IMR-90 (cell line): ENCODE results near the gene CABCOCO1. TPM values are rescaled to one million over a fixed set of nuclear protein-coding genes. Genes with fewer than 3 reads are reported as not detected.

ENCODE experiments used
- ATAC-seq: fragments of 200-7000 bp; cut with Tn5 transposase; 2 replicates; pipeline ENCODE4 v1.9.1; 2020; ENCODE audit warnings: low read depth, mild to moderate bottlenecking, moderate library complexity
- BruUV-seq: library from RNA; stranded (reverse); fragments of 400-500 nt; replicated peaks from 2 replicates; lab custom pipeline; 2021; lab: Mats Ljungman, UMichigan
- CTCF ChIA-PET: fragments of 300-600 bp; formaldehyde crosslinking; extraction: SDS; loops from one replicate; lab custom pipeline; 2021; ENCODE audit warnings: antibody characterized with exemption; lab: Yijun Ruan, JAX
- POLR2A ChIA-PET: fragments of 300-600 bp; sonication (Branson Sonifier 250); formaldehyde crosslinking; loops from one replicate; lab custom pipeline; 2022; ENCODE audit warnings: antibody characterized with exemption; ENCODE audit not compliant: unreplicated experiment; lab: Charles Lee
- DNase-seq: peaks from one replicate; pipeline ENCODE4 v3.0.0; 2013
- H2AFZ ChIP-seq: replicated peaks from 2 replicates; pipeline ENCODE3; 2013; ENCODE audit warnings: low read length, mild to moderate bottlenecking; ENCODE audit not compliant: poor library complexity
- H2AK5ac ChIP-seq: 2 replicates; pipeline ENCODE4 v1.6.1; 2013; ENCODE audit warnings: low read depth, low read length, inconsistent platforms
- H2AK9ac ChIP-seq: replicated peaks from 2 replicates; pipeline ENCODE3; 2013; ENCODE audit warnings: mild to moderate bottlenecking, low read depth, low read length, moderate library complexity; ENCODE audit not compliant: poor library complexity
- H2BK120ac ChIP-seq: 2 replicates; pipeline ENCODE4 v1.6.1; 2013; ENCODE audit warnings: low read depth, low read length, inconsistent platforms
- H2BK15ac ChIP-seq: 3 replicates; pipeline ENCODE4 v1.6.1; 2013; ENCODE audit warnings: low read depth, low read length, inconsistent platforms
- H2BK20ac ChIP-seq: 2 replicates; pipeline ENCODE4 v1.6.1; 2013; ENCODE audit warnings: low read depth, mild to moderate bottlenecking, inconsistent platforms, low read length, moderate library complexity
- H2BK5ac ChIP-seq: 2 replicates; pipeline ENCODE4 v1.6.1; 2013; ENCODE audit warnings: mild to moderate bottlenecking, low read depth, low read length, inconsistent platforms; ENCODE audit not compliant: poor library complexity, severe bottlenecking
- H3K14ac ChIP-seq: replicated peaks from 2 replicates; pipeline ENCODE4 v1.6.1; 2013; ENCODE audit warnings: low read depth, low read length, inconsistent platforms
- H3K18ac ChIP-seq: 2 replicates; pipeline ENCODE4 v1.6.1; 2013; ENCODE audit warnings: low read depth, low read length, control low read depth
- H3K23ac ChIP-seq: 2 replicates; pipeline ENCODE4 v1.6.1; 2013; ENCODE audit warnings: low read depth, low read length, inconsistent platforms
- H3K27ac ChIP-seq: 2 replicates; pipeline ENCODE4 v1.5.1; 2013; ENCODE audit warnings: mild to moderate bottlenecking, control low read depth, low read length; ENCODE audit not compliant: insufficient read depth
- H3K27me3 ChIP-seq: 2 replicates; pipeline ENCODE4 v1.6.1; 2013; ENCODE audit warnings: low read length; ENCODE audit not compliant: control insufficient read depth, insufficient read depth
- H3K36me3 ChIP-seq: 2 replicates; pipeline ENCODE4 v1.6.1; 2013; ENCODE audit warnings: low read length, mixed read lengths; ENCODE audit not compliant: control insufficient read depth, insufficient read depth
- H3K4ac ChIP-seq: 2 replicates; pipeline ENCODE4 v1.6.1; 2013; ENCODE audit warnings: low read depth, low read length, inconsistent platforms
- H3K4me1 ChIP-seq: 2 replicates; pipeline ENCODE4 v1.6.1; 2013; ENCODE audit warnings: low read length, mixed read lengths; ENCODE audit not compliant: control insufficient read depth, insufficient read depth
- H3K4me2 ChIP-seq: 2 replicates; pipeline ENCODE4 v1.6.1; 2013; ENCODE audit warnings: low read depth, mild to moderate bottlenecking, control low read depth, low read length, moderate library complexity
- H3K4me3 ChIP-seq: 2 replicates; pipeline ENCODE4 v1.5.1; 2013; ENCODE audit warnings: low read depth, mild to moderate bottlenecking, control low read depth, low read length, moderate library complexity; ENCODE audit not compliant: insufficient read depth
- H3K56ac ChIP-seq: 2 replicates; pipeline ENCODE4 v1.6.1; 2013; ENCODE audit warnings: low read length, inconsistent platforms; ENCODE audit not compliant: insufficient read depth; ENCODE audit errors: extremely low read depth
- H3K79me1 ChIP-seq, 2 experiments: 2 replicates each; pipeline ENCODE4 v1.6.1; 2013; ENCODE audit warnings: low read length in 2 of 2, inconsistent platforms in 1 of 2, low read depth in 1 of 2
- H3K9ac ChIP-seq: 2 replicates; pipeline ENCODE4 v1.6.1; 2013; ENCODE audit warnings: low read depth, low read length, control low read depth
- H3K9me1 ChIP-seq: 2 replicates; pipeline ENCODE4 v1.6.1; 2013; ENCODE audit warnings: low read length, inconsistent platforms; ENCODE audit not compliant: insufficient read depth
- H3K9me3 ChIP-seq: 2 replicates; pipeline ENCODE4 v1.6.1; 2013; ENCODE audit warnings: low read length; ENCODE audit not compliant: control insufficient read depth, insufficient read depth
- H4K20me1 ChIP-seq: 2 replicates; pipeline ENCODE4 v1.6.1; 2013; ENCODE audit warnings: low read length, inconsistent platforms; ENCODE audit not compliant: insufficient read depth
- H4K5ac ChIP-seq: 2 replicates; pipeline ENCODE4 v1.6.1; 2013; ENCODE audit warnings: mild to moderate bottlenecking, low read depth, low read length, control low read depth
- H4K8ac ChIP-seq, 2 experiments: 2 replicates each; pipeline ENCODE4 v1.6.1; 2013; ENCODE audit warnings: low read depth in 2 of 2, low read length in 2 of 2, control low read depth in 1 of 2, inconsistent platforms in 1 of 2
- H4K91ac ChIP-seq: 2 replicates; pipeline ENCODE4 v1.6.1; 2013; ENCODE audit warnings: low read depth, low read length, inconsistent platforms; ENCODE audit not compliant: insufficient read depth
- BHLHE40 ChIP-seq: fragments of 150-350 bp; IDR thresholded peaks from 2 replicates; pipeline ENCODE4 v1.6.1; 2016; ENCODE audit warnings: mild to moderate bottlenecking, low read depth, low read length
- CEBPB ChIP-seq: IDR thresholded peaks from 2 replicates; pipeline ENCODE4 v1.6.1; 2012; ENCODE audit warnings: low read depth, low read length, improper control_type of control experiment
- CHD1 ChIP-seq: IDR thresholded peaks from 2 replicates; pipeline ENCODE4 v1.6.1; 2012; ENCODE audit warnings: low read depth, low read length, improper control_type of control experiment
- CTCF ChIP-seq: conservative IDR thresholded peaks from 2 replicates; pipeline ENCODE4 v1.5.1; 2012; ENCODE audit warnings: mild to moderate bottlenecking, low read depth, low read length, improper control_type of control experiment
- ELK1 ChIP-seq: fragments of 150-350 bp; IDR thresholded peaks from 2 replicates; pipeline ENCODE4 v1.6.1; 2016; ENCODE audit warnings: low read depth, mild to moderate bottlenecking, low read length, moderate library complexity, borderline replicate concordance
- FOS ChIP-seq: fragments of 150-350 bp; IDR thresholded peaks from 2 replicates; pipeline ENCODE4 v1.6.1; 2016; ENCODE audit warnings: low read depth, low read length
- MAFK ChIP-seq: IDR thresholded peaks from 2 replicates; pipeline ENCODE4 v1.6.1; 2012; ENCODE audit warnings: low read depth, low read length, improper control_type of control experiment
- MAZ ChIP-seq: IDR thresholded peaks from 2 replicates; pipeline ENCODE4 v1.6.1; 2012; ENCODE audit warnings: low read depth, mild to moderate bottlenecking, low read length, improper control_type of control experiment, moderate library complexity, borderline replicate concordance
- MXI1 ChIP-seq: IDR thresholded peaks from 2 replicates; pipeline ENCODE4 v1.6.1; 2012; ENCODE audit warnings: low read depth, mild to moderate bottlenecking, low read length, moderate library complexity, borderline replicate concordance
- NFE2L2 ChIP-seq: fragments of 150-350 bp; IDR thresholded peaks from 2 replicates; pipeline ENCODE4 v1.6.1; 2016; ENCODE audit warnings: low read depth, mild to moderate bottlenecking, low read length
- RAD21 ChIP-seq: IDR thresholded peaks from 2 replicates; pipeline ENCODE4 v1.6.1; 2012; ENCODE audit warnings: low read length, improper control_type of control experiment
- RCOR1 ChIP-seq: IDR thresholded peaks from 2 replicates; pipeline ENCODE4 v1.6.1; 2012; ENCODE audit warnings: mild to moderate bottlenecking, low read length, improper control_type of control experiment; ENCODE audit not compliant: insufficient replicate concordance
- RFX5 ChIP-seq: IDR thresholded peaks from 2 replicates; pipeline ENCODE4 v1.8.0; 2012; ENCODE audit warnings: low read depth, mild to moderate bottlenecking, low read length, moderate library complexity
- SMC3 ChIP-seq: fragments of 150-350 bp; IDR thresholded peaks from 2 replicates; pipeline ENCODE4 v1.6.1; 2016; ENCODE audit warnings: low read depth, mild to moderate bottlenecking, antibody characterized with exemption, low read length, moderate library complexity
- USF2 ChIP-seq: fragments of 150-350 bp; IDR thresholded peaks from 2 replicates; pipeline ENCODE4 v1.6.1; 2017; ENCODE audit warnings: mild to moderate bottlenecking, antibody characterized with exemption, low read length, low read depth
- dilution Hi-C: fragments of 300-500 bp; cut with HindIII; formaldehyde crosslinking; loops from one replicate; pipeline ENCODE4 v1.14.3; 2018; ENCODE audit warnings: low sequenced_read_pairs; ENCODE audit not compliant: unreplicated experiment
- in situ Hi-C: fragments of 300-500 bp; cut with MboI; formaldehyde crosslinking; loops from 3 replicates; pipeline ENCODE4 v1.14.3; 2019; ENCODE audit warnings: low sequenced_read_pairs, inconsistent platforms, mixed read lengths
- intact Hi-C: fragments of 100-400 bp; cut with micrococcal nuclease; formaldehyde crosslinking; loops from 2 replicates; pipeline ENCODE4 v1.10.0; 2022
- polyA plus RNA-seq, 3 experiments: library from polyadenylated mRNA; depleted of rRNA; stranded (reverse); fragments of >200 nt; gene quantifications; 2 replicates each; pipeline ENCODE4 v1.2.3, GENCODE V29; 2012; ENCODE audit warnings: low replicate concordance in 1 of 3
- total RNA-seq: library from RNA; depleted of rRNA; stranded (reverse); fragments of >200 nt; gene quantifications from 2 replicates; pipeline ENCODE4 v1.2.3, GENCODE V29; 2012

Gene CABCOCO1
- total and polyA plus RNA-seq, 2 of the 4 experiments (the other 2 are of a cell fraction), result 0.18 to 0.31 TPM

GRCh38 chr10:61778137-61778536, 115.4 kb downstream of the CABCOCO1 start:
- no peak for ATAC-seq
- Histone ChIP-seq H3K14ac (no peak overlapping the region), H2BK15ac (no peak overlapping the region), H3K27ac (no peak overlapping the region), H3K4me1 (no peaks in the 10 kb centered on the region), H2BK20ac (no peak overlapping the region), H3K18ac (no peak overlapping the region), H3K56ac (no peak overlapping the region), H4K5ac (no peak overlapping the region), H2AK5ac (no peak overlapping the region), H3K23ac (no peak overlapping the region), H3K4me2 (no peak overlapping the region), H3K9me1 (no peaks in the 10 kb centered on the region), H4K20me1 (no peaks in the 10 kb centered on the region), H4K91ac (no peak overlapping the region), H3K4ac (no peak overlapping the region), H3K9me3 (no peaks in the 10 kb centered on the region), H3K4me3 (no peak overlapping the region), H2AK9ac (no peak overlapping the region), H2BK5ac (no peak overlapping the region), H3K9ac (no peak overlapping the region), H2BK120ac (no peak overlapping the region), H4K8ac (no peak overlapping the region), H2AFZ (no peak overlapping the region), H3K36me3 (no peaks in the 10 kb centered on the region), H3K27me3 (no peaks in the 10 kb centered on the region), H3K79me1 (no peaks in the 10 kb centered on the region)
- intact Hi-C loops, result no loop called here
- in situ Hi-C loops, result no loop called here
- POLR2A ChIA-PET, result no interaction called here
- no peak for DNase-seq
- no peak for TF ChIP-seq MAFK
- TF ChIP-seq ELK1, result no peak
- TF ChIP-seq SMC3, result no peak
- TF ChIP-seq CEBPB, result no peak
- TF ChIP-seq RAD21, result no peak
- TF ChIP-seq RFX5, result no peak
- TF ChIP-seq MAZ, result no peak
- no peak for TF ChIP-seq RCOR1
- no peak for TF ChIP-seq MXI1
- TF ChIP-seq USF2, result no peak
- no peak for TF ChIP-seq CHD1
- no peak for TF ChIP-seq BHLHE40
- TF ChIP-seq CTCF, result no peak
- no peak for TF ChIP-seq FOS
- no peak for TF ChIP-seq NFE2L2
- dilution Hi-C loops, result no loop called here
- CTCF ChIA-PET, result interaction anchor here (0.7 kb wide), 1 partner anchor 106 kb away, joined by 3 read pairs; no protein-coding TSS in a partner anchor
- no TSS peak for BruUV-seq
